Fibroblast of upper back skin (primary cell): Measurements from ENCODE around the gene AJM1.

Source experiments
- DNase-seq: peaks from one replicate; pipeline ENCODE4 v3.0.0-alpha.2; 2013

AJM1 gene

DNA sequence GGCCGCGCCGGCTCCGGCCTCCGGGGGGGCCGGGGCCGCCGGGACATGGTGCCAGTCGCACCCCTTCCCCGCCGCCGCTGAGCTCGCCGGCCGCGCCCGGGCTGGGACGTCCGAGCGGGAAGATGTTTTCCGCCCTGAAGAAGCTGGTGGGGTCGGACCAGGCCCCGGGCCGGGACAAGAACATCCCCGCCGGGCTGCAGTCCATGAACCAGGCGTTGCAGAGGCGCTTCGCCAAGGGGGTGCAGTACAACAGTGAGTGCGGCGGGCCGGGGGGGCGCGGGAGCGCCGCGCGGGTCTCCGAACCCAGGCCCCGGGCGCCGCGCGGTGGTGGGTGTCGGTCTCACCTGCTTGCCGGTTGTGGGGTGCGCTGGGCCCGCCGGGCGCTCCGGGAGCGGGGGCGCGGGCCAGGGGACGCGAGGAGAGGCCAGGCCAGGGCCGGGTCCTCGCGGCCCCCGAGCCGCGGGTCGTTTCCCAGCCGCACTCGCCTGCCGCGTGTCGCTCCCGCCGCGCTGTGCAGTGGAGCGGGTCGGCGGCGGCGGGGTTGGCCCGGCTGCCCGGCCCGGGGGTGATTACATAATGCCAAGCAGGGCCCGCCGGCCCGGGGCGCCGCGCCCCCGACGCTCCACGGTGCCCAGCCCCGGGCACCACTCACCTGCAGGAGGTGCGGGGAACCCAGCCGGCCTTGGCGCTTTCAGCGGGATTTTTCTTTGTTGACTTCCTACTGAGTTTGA is 34.0 kb upstream of the AJM1 start:
- no peak for DNase-seq

DNA sequence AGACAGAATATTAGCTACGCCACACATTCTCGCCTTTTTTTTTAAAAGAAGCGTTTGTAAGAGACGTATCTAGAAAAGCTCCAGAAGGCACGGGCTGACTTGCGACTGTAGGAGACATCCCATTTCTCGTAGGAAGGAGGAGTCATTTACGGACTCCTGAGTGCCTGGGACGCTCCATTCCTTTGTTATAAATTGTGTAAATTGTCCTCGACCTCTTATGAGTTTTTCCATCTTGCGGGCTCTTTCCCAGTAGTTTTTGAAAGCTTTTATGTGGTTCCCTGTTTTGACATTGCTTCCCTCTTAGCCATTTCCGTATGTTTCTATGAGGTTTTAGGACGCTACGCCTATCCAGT is 33.5 kb upstream of the AJM1 start:
- DNase-seq = no peak

DNA sequence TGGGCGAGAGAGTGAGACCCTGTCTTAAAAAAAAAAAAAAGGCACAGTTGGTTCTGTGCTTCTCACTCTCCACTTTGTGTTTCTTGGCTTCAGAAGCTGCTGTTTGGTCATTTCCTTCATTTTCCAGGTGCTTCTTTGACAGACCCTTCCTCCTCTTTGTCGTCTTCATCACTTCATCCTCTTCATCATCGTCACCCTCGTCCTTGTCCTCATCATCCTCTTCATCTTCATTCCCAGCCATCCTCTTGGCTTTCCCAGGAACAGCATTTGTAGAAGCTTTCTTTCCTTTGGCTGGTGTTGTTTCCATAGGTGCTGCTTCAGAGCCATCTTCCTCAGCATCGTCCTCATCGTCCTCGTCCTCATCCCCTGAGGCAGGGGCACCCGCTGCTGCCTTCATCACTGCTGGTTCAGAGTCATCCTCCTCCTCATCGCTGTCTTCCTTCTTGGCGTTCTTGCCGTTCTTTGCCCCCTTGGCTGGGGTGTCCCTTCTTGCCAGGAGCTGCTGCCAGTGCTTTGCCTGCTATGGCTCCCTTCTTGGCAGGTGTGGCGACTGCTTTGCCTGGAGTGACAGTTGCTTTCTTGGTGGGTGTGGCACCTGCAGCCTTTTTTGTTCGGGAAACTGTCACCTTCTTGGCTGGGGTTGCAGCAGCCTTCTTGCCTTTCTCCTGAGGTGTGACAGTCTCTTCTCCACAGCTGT is 27.4 kb upstream of the AJM1 start:
- no peak for DNase-seq

DNA sequence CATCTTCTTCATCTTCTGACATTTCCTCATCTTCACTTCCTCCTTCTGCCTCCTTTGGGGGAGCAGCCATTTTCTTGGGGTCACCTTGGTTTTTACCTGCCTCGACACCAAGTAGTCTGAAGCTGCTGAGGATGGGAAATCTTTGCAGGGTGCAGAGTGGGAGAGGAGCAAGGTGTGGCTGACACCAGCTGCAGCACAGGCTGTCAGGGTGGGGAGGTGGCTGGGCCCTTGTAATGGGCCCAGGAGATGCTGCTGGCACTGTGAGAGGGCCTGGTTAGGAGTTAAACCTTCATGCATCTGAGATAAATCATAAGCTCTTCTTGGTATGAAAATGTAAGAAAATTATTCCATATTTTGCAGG is 26.9 kb upstream of the AJM1 start:
- DNase-seq = no peak

DNA sequence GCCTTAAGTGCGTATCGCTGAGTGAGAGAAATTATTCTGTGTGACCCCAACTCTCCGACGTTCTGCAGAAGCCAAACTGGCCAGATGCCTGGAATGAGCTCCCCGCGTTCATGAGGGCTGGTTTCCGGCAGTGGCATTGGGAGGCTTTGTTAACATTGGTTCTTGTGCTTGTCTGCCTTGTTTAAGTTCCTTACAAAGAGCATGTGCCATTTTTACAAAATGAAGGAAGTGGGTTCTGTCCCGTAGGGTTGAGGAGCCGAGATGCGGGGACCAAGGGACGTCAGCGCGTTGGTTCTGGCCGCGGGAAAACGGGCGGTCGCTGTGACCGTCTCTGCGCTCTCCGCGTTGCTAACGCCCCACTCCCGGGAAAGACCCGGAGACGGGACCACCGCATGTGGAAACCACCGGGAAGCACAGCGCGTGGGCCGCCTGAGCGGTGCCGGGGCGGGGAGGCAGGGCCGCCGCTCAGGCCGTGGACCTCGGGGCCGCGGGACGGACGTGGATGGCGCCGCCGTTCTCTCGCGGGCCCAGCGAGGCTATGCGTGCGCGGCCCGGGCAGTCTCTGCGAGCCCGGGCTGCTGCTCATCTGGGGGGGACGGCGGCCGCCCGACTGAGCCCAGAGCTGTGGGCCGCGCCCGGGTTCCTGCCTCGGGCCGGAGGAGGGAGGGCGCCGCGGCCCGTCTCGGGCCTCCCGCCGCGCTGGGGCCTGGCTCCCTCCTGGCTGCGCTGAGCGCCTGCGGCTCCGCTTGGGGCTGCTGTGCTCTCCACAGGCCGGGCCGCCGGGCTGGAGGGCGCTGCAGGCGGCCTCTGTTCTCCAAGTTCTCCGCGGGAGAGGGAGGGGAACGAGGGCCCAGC is 21.1 kb upstream of the AJM1 start:
- DNase-seq = peak; percentile 25

DNA sequence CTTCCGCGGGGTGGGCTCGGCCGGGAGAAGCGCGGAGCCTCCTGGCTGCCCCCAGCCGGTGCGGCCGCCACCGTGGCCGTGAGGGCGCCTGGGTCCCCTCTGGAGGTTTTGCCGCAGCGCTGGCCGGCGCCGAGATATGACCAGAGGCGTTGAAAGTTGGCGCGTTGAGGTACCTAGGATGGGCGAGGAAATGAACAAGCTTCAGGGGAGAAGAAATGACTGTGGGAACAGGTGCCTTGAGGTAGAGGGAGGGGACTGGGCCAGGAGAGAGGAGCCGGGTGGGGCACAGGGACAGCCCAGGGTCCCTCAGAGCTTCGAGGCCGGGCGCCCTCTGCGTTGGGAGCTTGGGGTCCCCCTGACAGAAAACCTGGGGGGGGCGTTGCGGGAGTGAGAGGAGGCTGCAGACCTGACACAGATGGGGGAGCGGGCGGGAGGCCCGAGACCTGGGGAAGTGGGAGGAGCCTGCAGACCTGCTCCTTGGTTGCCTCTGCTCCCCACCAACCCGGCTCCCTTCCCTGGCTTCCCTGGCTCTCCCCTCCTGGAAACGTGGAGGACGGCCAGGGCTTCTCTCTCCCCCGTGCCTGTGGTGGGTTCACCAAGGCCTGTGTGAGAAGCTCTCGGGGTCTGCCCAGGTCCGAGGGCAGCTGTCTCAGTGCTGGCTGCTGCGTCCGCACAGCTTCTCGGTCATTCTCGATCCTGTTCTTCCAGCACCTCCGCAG is 20.3 kb upstream of the AJM1 start:
- DNase-seq = no peak

DNA sequence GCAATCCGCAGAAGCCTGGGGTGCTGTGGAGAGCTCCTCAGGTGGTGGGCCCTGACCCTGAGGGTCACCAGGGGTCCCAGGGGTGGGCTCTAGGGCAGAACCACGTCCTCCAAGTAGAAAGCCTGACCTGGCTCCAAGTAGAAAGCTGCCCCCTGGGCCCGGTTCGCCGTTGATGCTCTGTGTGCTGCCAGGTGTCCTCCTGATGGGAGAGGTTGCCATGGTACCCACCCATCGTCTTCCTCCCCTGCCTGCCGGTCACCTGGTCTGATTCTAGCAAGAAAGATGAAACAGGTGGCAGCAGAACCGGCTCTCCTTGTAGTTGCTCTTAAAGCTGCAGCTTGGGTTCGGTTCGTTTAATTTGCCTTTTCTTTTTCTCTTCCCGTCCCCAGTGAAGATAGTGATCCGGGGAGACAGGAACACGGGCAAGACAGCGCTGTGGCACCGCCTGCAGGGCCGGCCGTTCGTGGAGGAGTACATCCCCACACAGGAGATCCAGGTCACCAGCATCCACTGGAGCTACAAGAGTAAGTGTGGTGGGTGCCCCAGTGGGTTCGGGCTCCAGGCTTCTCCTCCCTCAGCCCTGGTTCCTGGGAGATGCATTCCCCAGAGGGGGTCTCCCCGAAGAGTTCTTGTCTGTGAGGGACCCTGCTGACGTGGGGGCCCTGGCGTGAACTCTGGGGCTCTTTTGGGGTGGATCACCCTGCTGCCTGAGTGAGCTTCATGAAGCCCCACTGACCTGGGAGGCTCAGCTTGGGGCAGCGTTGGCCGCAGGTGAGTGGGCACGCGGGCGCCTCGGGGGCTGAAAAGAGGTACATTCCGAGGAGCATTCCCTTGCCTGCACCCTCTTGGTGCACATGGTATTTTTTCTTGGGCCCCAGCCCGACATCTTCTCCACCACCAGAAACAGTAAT is 18.9 kb upstream of the AJM1 start:
- DNase-seq = no peak

DNA sequence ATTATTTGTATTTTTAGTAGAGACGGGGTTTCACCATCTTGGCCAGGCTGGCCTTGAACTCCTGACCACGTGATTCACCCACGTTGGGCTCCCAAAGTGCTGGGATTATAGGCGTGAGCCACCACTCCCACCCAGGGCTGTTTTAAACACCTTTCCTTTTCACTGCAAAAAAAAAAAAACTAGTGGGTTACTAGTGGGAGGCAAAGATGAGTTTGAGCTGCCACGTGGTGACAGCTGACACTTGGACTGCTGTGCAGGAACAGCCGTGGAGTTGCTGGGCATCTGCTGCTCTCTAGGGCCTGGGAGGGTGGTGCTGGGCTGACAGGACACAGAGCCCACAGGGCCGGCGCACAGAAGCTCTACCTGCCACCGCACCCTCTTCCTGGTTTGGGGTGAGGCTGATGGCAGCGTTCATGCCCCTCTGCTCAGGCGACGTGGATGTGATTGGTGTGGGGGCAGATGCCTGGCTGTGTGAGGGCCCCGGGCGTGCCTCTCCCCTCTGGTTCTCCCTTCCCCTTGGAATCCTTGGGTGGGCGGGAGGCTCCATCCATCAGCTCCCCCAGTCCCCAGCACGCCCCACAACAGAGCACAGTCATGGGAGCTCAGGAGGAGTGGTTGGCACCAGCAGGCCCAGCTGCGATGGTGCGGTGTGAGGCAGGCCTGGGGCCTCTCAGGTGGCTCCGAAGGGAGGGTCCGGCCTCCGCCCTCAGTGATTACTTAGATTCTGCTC is 17.6 kb upstream of the AJM1 start:
- no peak for DNase-seq

DNA sequence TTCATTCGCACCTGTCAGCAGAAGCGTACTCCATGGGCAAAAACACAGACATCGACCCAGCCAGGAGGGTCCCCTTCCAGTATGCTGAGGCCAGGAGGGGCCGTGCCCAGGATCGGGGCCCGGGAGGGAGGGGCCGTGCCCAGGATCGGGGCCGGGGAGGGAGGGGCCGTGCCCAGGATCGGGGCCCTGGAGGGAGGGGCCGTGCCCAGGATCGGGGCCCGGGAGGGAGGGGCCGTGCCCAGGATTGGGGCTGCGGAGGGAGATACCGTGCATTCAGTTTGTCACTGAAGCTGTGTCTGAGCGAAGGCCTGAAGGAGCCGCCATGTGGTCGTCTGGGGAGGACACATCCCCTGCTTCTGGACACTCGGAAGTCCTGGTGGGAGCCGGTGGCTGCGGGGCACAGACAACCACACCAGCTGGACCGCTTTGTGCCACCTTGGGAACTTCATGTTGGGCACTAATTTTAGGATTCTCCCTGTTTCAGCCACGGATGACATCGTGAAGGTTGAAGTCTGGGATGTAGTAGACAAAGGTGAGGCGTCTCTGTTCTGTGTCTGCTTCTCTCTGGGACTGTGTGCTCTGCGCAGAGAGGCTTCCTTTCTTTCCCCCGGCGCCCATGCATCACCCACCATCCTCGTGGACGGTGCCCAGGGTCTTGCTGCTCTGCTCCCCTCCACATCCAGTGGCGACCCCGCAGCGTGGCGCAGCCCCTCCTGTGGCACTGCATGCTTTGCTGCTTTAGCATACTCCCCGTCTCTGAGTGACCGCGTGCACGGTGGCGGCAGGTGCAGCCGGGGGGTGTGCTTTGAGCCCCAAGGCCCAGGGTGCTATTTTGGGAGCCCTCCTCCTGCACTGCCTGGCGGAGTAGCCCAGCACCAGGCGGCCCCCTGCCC is 16.7 kb upstream of the AJM1 start:
- no peak for DNase-seq

DNA sequence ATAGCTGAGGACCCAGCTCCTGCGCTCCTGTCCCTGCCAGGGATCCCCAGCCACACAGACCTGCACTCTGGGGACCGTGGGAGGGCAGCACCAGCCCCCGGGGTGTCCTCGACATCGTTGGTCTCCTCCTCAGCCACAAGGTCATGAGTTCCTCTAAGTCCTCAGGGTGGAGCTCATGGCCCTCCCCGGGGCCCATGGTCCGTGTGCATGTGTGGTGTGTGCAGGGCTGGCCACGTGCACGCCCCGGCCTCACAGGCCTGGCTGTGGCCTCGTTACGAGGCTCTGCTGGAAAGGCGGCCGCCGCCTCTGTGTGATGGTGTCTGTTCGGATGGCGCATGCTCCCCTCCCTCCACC is 16.1 kb upstream of the AJM1 start:
- no peak for DNase-seq

DNA sequence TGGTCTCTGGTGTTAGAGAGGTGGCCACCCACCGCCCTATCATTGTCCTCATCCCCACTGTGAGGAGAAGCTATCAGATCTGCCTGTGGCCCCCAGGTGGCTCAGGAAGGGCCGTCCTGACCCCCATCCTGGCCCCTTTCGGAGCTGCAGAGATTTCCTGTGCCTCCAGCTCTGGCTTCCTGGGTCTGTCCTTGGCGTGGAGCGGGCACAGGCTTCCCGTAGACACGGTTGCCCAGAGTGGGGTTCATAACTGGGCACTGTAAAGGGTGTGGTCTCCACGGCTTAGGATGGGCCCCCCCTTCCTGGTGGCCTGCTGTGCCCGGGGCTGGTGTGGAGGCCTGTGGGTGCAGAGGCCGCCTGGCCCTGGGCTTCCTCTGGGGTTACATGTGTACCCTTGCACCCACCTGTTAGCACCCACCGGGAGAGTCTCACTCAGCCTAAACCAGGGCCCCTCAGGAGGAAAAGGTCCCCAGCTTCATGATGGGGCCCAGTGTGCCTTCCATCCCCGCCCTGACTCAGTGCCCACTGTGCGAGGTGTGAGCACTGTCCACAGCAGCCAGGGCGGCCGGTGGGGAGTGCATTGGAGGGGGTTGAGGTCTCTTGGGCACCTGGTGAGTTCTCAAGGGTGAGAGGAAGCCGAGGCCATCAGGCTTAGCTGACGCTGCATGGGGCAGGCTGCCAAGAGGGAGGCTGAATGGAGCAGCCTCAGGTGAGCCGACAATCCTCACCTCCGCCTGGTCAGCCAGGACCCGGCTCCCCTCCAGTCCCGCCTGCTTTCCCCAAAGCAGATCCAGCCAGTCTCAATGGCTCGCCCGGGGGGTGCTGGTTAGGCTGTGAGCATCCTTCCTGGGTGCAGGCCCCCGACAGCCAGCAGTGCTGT is 15.3 kb upstream of the AJM1 start:
- no peak for DNase-seq

DNA sequence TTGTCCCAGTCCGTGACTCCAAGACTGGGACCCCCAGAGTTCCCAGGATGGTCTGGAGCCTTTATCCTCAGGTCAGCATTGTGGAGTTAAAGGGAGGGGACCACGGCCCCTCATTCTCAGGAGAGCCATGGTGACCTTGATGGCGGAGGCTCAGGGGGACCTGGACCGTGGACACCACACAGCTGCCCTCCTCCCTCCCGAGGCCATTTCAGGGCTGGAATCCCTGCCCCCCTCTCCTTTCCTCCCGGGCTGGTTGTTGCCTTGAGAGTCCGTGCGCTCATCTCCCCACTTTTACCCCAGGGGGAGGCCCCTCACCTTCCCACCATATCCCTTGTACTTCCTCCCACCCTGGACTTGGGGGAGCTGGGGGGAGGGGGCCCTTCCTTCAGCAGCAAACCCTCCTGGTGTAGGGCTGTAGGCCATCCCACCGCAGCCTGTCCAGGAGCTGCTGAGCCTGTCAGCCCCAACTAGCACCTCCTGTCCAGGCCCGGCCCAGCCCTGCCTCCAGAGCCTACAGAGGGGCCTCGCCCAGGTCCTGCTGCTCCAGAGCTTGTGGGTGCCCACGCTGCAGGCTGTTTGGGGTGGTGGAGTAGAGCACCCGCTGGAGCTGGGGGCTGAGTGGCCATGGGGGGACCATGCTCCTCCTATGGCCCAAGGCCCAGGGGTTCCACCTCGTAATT is 14.3 kb upstream of the AJM1 start:
- no peak for DNase-seq

DNA sequence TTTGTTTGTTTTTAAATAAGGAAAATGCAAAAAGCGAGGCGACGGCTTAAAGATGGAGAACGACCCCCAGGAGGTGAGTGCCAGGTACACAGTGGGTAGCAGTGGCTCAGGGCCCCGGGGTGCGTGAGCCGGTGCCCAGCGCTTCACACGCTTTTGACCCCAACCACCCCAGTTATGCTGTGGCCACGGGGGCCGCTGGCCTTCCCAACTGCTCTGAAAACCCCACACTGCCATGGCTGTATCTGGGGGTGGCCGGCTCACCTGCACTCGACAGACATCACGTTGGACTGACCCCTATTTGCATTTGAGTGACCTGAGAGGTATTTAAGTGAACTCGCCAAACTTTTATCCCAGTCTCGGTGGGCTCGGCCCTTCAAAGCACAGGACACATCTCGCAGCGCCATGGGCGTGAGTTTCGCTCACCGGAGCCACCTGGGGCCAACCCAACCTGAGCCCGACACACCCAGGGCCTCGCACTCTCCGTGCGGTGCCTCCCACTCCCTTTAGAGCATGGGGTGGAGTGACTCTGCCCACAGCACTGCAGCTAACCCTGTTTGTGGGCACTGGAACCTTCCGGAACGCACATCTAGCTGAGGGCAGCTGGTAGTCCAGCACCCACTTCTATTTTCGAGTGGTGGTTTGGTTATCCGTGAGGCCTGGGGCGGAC is 13.7 kb upstream of the AJM1 start:
- no peak for DNase-seq

DNA sequence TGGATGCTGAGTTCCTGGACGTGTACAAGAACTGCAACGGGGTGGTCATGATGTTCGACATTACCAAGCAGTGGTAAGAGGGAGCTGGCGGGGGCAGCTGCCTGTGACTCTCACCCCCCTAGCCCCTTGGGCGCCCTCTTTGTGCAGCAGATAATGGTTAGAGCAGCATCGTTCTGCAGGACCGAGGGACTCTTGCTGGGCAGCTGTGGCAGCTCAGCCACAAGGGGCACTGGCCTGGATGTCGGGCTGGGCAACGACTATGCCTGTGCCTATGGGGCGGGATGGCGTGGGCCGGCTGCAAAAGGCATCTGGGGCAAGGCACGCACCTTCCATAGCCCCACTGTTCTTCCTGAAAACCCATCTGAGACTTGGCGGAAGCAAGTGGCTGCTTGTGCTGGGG is 12.9 kb upstream of the AJM1 start:
- DNase-seq = no peak

DNA sequence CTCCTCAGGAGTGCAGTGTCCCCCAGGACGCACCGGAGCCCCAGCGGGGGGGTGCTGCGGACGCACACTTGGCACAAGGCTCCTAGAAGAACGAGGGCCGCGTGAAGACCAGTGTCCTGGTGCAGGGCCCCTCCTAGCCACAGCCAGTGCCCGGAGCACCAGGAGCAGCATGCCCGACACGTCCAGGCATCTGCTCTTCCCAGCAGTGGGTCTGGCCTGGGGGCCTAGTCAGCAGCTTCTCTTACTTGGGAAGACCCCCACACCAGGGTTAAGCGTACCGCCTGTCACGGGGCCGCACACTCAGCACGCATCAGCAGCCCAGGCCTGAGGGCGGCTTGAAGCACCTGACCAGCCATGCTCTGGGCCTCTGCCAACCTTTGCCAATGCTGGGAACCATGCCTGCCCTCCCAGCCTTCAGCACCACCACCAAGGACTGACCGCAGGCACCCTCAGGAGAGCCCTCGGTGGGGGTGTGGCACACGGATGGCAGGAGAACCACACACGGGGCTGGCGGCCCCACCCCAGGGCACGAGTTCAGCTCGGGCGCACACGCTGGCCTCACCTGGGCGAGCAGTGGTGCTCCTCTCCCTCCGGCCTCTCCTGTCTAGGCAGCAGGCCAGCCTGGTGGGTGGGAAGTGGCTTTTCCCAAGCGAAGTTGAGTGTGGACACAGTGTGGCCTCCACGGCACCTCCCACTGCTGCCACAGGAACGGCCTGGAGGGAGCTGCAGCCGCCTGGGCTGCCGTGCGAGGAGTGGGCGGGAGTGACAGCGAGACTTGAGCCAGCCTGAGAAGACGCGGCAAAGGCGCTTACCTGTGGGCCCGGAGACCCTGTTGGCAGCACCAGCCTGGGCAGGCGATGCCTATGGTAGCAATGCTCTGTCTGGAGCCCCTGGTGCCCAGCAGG is 12.0 kb upstream of the AJM1 start:
- no peak for DNase-seq

DNA sequence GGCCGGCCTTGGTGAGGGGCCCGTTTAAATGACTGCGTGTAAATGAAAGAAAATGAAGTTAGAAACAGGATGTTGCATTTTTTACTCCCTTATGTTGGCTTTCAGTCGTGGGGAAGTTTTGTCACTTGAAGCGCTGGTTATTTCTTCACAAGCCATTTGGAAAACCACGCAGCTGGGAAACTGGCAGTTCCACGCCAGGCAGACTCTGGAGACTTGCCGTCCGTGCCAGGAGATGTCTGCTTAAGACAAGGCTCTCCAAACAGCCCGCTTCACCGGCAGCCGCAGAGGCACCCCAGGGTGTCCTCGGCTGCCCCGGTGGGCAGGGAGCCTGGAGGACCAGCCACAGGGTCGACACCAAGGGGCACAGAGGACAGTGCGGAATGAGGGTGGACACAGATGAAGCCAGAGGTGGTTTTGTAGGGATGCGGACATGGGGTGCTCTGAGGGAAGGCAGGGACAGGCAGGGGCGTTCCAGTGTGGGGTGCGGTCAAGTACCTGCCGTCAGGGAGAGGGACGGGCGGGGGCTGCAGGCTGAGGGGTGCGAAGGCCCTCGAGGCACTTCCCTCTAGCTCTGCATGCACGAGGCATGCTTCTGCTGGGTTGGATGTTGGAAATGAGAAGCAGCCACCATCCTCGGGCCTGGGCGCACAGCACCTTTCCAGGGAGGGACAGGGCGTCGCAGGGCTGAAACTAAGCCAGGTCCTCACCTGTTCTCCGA is 11.1 kb upstream of the AJM1 start:
- DNase-seq = no peak

DNA sequence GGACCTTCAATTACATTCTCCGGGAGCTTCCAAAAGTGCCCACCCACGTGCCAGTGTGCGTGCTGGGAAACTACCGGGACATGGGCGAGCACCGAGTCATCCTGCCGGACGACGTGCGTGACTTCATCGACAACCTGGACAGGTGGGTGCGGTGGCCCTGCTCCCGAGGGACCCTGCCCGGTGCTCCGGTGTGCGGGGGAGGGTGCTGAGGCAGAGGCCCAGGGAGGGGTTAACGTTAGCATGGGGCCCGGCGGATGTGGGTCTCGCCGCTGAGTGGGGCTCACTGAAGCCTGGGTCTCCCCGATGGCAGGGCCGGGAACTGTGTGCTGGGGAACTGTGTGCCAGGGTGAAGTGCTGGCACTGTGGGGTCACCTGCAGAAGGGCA is 10.6 kb upstream of the AJM1 start:
- DNase-seq = no peak
